ENCODE data around the gene PSAP.

PSAP gene

GRCh38 chr10:71829171-71829570 lies 21.9 kb downstream of the PSAP start:
- no peak for DNase-seq (ENCODE audit: low read depth in 2 of 2)

DNA sequence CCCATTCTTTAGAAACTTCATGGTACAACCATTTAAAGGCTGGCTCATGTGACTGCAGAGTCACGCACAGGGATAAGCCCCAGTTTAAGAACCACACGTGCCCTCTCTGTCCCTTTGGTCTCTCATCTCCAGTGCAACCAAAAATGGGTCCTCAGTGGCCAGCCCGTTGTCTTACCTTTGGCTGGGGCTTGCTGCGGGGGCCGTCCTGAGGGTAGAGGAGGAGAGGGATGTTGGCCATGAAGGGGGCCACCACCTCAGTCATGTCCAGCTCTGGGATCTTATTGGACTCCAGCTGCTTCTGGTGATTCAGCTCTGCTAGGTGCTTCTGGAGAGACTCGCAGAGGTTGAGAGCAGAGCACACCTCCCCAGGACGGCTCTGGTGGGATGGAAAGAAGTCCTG lies 22.3 kb downstream of the PSAP start:
- no peak for DNase-seq (ENCODE audit: low read depth in 2 of 2)

GRCh38 chr10:71827852-71828251 lies 23.2 kb downstream of the PSAP start:
- no peak for DNase-seq (ENCODE audit: low read depth in 2 of 2)

DNA sequence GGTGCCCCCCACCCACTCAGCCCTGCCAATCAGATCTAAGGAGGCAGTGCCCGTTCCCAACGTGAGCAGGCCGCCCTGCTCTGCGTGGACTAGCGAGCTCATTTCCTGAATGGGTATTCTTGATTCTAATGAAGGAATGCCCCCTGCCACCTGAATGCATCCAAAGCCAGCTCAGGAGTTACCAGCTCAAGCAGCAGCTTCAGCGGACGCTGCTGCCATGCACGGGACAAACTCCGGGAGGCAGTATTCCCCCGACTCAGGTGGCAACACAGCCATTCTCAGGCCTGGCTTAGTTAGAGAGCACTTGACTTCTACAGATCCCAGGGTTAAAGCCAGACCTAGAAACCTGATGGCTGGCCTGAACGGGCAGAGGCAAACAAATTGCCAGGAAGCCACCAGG lies 25.8 kb downstream of the PSAP start:
- DNase-seq (ENCODE audit: low read depth in 2 of 2), result no peak

- no peak for DNase-seq (ENCODE audit: low read depth in 2 of 2)
These were observed 26.7 kb downstream of the PSAP start for GRCh38 chr10:71824333-71824732.

- DNase-seq (ENCODE audit: low read depth in 2 of 2), result no peak
These were observed 27.7 kb downstream of the PSAP start for GRCh38 chr10:71823356-71823755.

DNA sequence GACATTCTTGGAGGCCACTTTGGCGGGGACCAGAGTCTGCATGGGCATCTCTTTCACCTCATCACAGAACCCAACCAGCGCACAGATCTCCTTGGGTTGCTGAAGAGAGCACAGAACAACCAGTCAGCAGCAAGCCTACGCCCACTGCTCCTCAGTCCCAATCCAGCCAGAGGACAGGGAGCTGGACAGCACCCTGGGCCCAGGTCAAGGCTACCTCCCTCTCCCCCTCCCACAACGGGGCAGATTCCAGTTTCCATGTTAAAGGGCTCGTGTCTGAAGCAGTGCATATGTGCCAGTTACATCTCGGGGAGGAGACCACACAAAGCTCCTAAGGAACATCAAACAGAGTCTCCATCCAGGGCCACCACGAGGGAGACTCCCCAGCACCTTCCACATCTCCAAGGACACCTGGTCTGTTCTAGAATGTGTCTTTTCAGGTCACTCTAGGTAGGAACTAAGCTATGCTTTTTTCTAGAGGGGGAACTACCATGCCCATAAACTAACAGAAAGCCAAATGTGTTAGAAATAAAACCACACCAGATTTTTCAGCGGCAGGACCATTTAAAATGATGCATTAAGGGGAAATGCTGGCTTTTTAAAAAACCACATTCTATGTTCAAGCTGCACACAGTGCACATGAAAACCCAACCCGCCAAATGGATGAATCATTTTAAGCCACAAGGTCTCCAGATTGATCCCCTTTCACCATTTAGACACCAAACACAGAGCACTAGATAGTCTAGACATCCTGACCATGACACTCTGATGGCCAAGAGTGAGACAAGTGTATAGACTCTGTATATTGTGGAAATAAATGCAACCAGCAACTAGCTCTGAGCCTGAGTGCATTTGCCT lies 28.9 kb downstream of the PSAP start:
- DNase-seq (ENCODE audit: low read depth in 2 of 2), result no peak

DNA sequence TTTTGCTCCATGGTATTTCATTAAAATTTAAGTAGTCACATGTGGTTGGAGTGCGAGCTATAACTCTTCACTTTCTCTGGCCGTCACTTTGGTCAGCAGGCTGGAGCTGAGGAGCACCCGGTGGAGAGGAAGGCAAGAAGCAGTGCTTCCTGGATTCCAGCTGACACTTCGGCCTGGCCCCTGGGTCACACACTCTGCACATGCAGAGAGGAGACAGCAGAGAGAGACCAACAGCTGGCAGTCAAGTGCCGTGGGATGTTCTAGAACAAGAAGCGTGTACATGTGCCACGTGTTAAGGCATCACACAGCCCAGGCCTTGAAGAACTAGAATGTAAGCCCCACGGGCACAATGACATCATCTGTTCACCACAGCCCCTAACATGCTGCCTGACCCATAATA lies 30.1 kb downstream of the PSAP start:
- DNase-seq (ENCODE audit: low read depth in 2 of 2), result no peak

GRCh38 chr10:71819985-71820384 lies 31.1 kb downstream of the PSAP start:
- DNase-seq (ENCODE audit: low read depth in 2 of 2), result no peak

- DNase-seq (ENCODE audit: low read depth in 2 of 2), result no peak
These were observed 31.6 kb downstream of the PSAP start for GRCh38 chr10:71819441-71819861.

- no peak for DNase-seq (ENCODE audit: low read depth in 2 of 2)
These were observed 32.3 kb downstream of the PSAP start for GRCh38 chr10:71818674-71819260.

- no peak for DNase-seq (ENCODE audit: low read depth in 2 of 2)
These were observed 33.0 kb downstream of the PSAP start for GRCh38 chr10:71817831-71818655.

- DNase-seq (ENCODE audit: low read depth in 2 of 2), result no peak
These were observed 34.0 kb downstream of the PSAP start for GRCh38 chr10:71816936-71817618.

DNA sequence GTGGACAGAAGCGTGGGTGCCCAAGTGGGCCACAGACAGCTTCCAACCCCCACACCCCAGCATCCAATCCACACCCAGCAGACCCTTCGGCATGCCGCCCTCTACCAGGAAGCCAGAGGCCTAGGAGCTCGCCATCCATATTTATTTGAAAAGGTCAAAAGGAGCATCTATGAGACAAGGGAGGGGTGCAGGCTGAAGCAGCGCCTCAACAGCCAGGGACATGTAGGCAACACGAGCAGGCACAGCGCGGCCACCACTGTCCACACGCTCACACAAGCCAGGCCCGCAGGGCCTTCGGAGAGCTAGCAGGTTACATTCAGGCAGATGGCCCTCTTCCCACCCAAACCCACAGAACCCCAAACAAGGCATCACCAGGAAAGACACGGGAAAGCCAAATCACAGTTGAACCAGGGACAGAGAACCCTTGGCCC lies 34.6 kb downstream of the PSAP start:
- DNase-seq (ENCODE audit: low read depth in 2 of 2), result no peak

- no peak for DNase-seq (ENCODE audit: low read depth in 2 of 2)
These were observed 35.4 kb downstream of the PSAP start for GRCh38 chr10:71815515-71816130.

DNA sequence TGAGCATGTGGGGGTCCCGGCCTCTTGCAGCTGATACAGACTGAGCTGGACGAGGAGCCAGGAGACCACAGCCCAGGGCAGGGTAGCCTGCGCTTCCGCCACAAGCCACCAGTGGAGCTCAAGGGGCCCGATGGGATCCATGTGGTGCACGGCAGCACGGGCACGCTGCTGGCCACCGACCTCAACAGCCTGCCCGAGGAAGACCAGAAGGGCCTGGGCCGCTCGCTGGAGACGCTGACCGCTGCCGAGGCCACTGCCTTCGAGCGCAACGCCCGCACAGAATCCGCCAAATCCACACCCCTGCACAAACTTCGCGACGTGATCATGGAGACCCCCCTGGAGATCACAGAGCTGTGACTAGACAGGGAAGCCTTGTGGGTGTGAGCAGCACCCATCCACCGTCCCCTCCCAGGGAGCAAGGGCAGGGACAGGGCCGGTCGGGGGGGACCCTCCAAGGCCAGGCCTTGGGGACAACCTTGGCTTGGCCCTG lies 36.1 kb downstream of the PSAP start:
- no peak for DNase-seq (ENCODE audit: low read depth in 2 of 2)

DNA sequence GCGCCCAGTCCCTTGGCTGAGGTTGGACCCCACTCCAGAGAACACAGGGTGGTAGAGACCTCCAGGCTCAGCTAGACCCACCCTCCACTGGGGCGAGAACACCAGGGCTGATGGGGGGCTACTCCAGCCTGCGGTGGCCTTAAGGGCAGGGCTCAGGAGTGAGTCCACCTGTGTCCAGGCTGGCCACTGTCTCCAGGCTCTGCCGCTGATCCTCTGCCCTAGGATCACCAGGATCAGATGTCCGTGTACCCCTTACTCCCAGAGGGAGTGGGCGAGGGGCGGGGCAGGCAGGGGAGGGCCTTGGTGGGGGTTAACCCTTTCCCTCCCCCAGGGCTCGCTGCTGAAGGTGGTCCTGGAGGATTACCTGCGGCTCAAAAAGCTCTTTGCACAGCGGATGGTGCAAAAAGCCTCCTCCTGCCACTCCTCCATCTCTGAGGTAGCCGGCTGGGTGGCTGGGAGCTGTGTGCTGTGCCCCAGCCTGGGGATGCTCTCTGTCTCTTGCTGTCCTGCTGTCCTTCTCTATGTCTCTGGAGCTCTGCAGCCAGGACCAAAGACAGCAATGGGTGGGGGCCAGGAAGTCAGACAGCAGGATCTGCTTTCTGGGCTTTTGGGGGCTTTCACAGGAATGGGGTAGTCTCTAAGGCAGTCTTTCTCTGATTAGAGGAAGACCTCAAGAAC lies 38.0 kb downstream of the PSAP start:
- no peak for DNase-seq (ENCODE audit: low read depth in 2 of 2)

DNA sequence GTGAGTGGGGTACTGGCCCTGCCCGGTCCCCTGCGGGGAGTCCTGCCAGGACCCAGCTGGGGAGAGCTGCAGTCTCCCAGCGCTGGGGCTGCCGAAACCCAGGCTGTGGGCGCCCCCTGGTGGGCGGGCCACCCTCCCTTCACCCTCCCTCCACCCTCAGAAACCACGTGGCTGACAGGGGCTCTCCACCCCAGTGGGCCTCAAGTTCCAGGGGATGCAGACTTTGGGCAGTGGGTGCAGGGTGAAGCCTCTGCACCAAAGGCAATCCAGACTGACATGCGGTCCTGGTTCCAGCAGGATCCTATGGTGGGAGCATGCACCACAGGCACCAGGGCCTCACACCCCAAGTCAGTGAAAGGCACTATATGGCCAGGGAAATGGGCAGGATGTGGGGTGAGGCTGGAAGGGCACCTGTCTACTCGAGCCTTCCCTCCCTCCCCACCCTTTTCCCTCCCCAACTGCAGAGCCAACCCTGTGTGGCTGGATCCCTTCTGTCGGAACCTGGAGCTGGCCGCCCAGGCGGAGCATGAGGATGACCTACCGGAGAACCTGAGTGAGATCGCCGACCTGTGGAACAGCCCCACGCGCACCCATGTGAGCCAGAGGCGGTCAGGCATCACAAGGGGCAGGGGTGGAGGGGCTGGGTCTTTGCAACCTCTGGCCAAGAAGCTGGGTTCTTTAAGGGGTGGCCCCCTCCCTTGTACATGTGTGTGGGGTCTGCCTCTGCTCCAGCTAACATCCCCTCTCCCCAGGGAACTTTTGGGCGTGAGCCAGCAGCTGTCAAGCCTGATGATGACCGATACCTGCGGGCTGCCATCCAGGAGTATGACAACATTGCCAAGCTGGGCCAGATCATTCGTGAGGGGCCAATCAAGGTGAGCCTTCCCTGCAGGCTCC lies 38.8 kb downstream of the PSAP start:
- DNase-seq (ENCODE audit: low read depth in 2 of 2), result peak; percentile 60 to 72

DNA sequence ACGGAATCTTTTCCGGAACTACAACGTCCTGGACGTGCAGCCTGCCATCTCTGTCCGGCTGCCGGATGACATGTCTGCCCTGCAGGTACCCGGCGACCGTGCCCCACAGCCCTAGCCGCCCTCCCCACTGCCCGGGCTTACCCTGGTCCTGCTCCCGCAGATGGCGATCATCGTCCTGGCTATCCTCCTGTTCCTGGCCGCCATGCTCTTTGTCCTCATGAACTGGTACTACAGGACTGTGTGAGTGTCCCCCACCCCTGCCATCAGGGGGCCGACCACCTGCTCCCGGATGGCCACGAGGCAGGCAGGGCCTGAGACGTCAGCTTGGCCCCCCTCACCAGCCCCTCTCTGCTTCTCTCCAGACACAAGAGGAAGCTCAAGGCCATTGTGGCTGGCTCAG lies 39.7 kb downstream of the PSAP start:
- no peak for DNase-seq (ENCODE audit: low read depth in 2 of 2)

All from stimulated activated CD4-positive, alpha-beta T cell treated with anti-CD3 and anti-CD28 coated beads, Interleukin-12 subunit alpha, Interleukin-12 subunit beta, amount 100 ng/mL, for 24 hours (primary cell).